GM18873 (cell line): Measurements from ENCODE around the gene HCN3.
"Not testable (repeated sequence)": the region's sequence is repeated elsewhere in the genome, so short reads cannot be mapped to it uniquely, and the experiment has no call there.

ENCODE experiments used
- ATAC-seq: cut with Tn5 transposase; IDR thresholded peaks from one replicate; pipeline ENCODE4 v1.9.1; 2021; ENCODE audit warnings: mild to moderate bottlenecking, moderate library complexity, moderate number of reproducible peaks; ENCODE audit not compliant: unreplicated experiment, low FRiP score

The HCN3 gene

GRCh38 chr1:155279268-155279667 lies 2.0 kb downstream of the HCN3 start:
- no peak for ATAC-seq

GRCh38 chr1:155282488-155283091 lies 5.3 kb downstream of the HCN3 start:
- no peak for ATAC-seq

- no peak for ATAC-seq
These were observed 7.2 kb downstream of the HCN3 start for GRCh38 chr1:155284476-155284875.

GRCh38 chr1:155285063-155285462 lies 7.8 kb downstream of the HCN3 start:
- ATAC-seq: no peak

GRCh38 chr1:155285631-155286044 lies 8.4 kb downstream of the HCN3 start:
- no peak for ATAC-seq

- ATAC-seq: no peak
These were observed 9.3 kb downstream of the HCN3 start for GRCh38 chr1:155286544-155286943.

GRCh38 chr1:155287987-155288543 lies 10.8 kb downstream of the HCN3 start:
- no peak for ATAC-seq

- ATAC-seq: not testable (repeated sequence)
These were observed 13.7 kb downstream of the HCN3 start for GRCh38 chr1:155291006-155291405.

GRCh38 chr1:155293086-155293749 lies 16.0 kb downstream of the HCN3 start:
- ATAC-seq: no peak

- ATAC-seq: no peak
These were observed 17.4 kb downstream of the HCN3 start for GRCh38 chr1:155294520-155295182.

- no peak for ATAC-seq
These were observed 18.1 kb downstream of the HCN3 start for GRCh38 chr1:155295183-155295941.

- ATAC-seq: no peak
These were observed 18.6 kb downstream of the HCN3 start for GRCh38 chr1:155295942-155296267.

GRCh38 chr1:155296661-155297060 lies 19.4 kb downstream of the HCN3 start:
- no peak for ATAC-seq

GRCh38 chr1:155297384-155297783 lies 20.1 kb downstream of the HCN3 start:
- ATAC-seq: no peak

- no peak for ATAC-seq
These were observed 22.8 kb downstream of the HCN3 start for GRCh38 chr1:155300024-155300423.

- no peak for ATAC-seq
These were observed 23.5 kb downstream of the HCN3 start for GRCh38 chr1:155300553-155301329.

- no peak for ATAC-seq
These were observed 24.1 kb downstream of the HCN3 start, which contains the start of gene PKLR for GRCh38 chr1:155301342-155301841. Gene PKLR (minus strand): TSS chr1:155301438. CDS start chr1:155301395, 43 bp downstream.

GRCh38 chr1:155304558-155305063 lies 27.3 kb downstream of the HCN3 start:
- ATAC-seq: no peak

GRCh38 chr1:155305881-155306391 lies 28.7 kb downstream of the HCN3 start:
- no peak for ATAC-seq
